Caco-2 (cell line): Measurements from ENCODE around the gene TNNI3K. TPM values are rescaled to one million over a fixed set of nuclear protein-coding genes. Genes with fewer than 3 reads are reported as not detected.

Experiments used
- BruUV-seq: library from RNA; stranded (reverse); fragments of 400-500 nt; replicated peaks from 2 replicates; lab custom pipeline; 2021; lab: Mats Ljungman, UMichigan
- CTCF ChIA-PET: fragments of 300-600 bp; sonication (Branson Sonifier 250); formaldehyde crosslinking; loops from one replicate; lab custom pipeline; 2022; ENCODE audit warnings: antibody characterized with exemption; lab: Charles Lee
- POLR2A ChIA-PET: fragments of 300-600 bp; sonication (Branson Sonifier 250); formaldehyde crosslinking; loops from one replicate; lab custom pipeline; 2022; ENCODE audit warnings: antibody characterized with exemption; lab: Charles Lee
- DNase-seq, 2 experiments: peaks; one replicate each; pipeline versions ENCODE4 v3.0.0 to v3.0.0-alpha.2; 2020 to 2022
- H3K27me3 ChIP-seq: replicated peaks from 2 replicates; pipeline ENCODE4 v1.6.0; 2011; ENCODE audit warnings: low read length; ENCODE audit not compliant: control insufficient read depth, insufficient read depth
- H3K36me3 ChIP-seq: 2 replicates; pipeline ENCODE4 v1.5.1; 2011; ENCODE audit warnings: low read length; ENCODE audit not compliant: control insufficient read depth, insufficient read depth
- H3K4me1 ChIP-seq: fragments of 250-450 bp; sonication (Bioruptor Pico); 2 replicates; pipeline ENCODE4 v1.5.1; 2020; ENCODE audit warnings: mild to moderate bottlenecking
- H3K4me3 ChIP-seq: 2 replicates; pipeline ENCODE4 v1.5.1; 2011; ENCODE audit warnings: low read depth, mild to moderate bottlenecking, control low read depth, low read length
- H3K9me3 ChIP-seq: fragments of 250-450 bp; sonication (Bioruptor Pico); 2 replicates; pipeline ENCODE4 v1.5.1; 2020; ENCODE audit warnings: mild to moderate bottlenecking, moderate library complexity
- H3K27ac Mint-ChIP-seq: one replicate; pipeline ENCODE4 v1.8.0; 2022; ENCODE audit warnings: mixed read lengths; ENCODE audit not compliant: unreplicated experiment
- H3K27me3 Mint-ChIP-seq: one replicate; pipeline ENCODE4 v1.8.0; 2022; ENCODE audit warnings: mixed read lengths; ENCODE audit not compliant: insufficient read depth, unreplicated experiment
- H3K36me3 Mint-ChIP-seq: one replicate; pipeline ENCODE4 v1.8.0; 2022; ENCODE audit warnings: mild to moderate bottlenecking, mixed read lengths; ENCODE audit not compliant: insufficient read depth, unreplicated experiment
- H3K4me1 Mint-ChIP-seq: one replicate; pipeline ENCODE4 v1.8.0; 2022; ENCODE audit warnings: low read depth, mixed read lengths; ENCODE audit not compliant: unreplicated experiment
- H3K4me3 Mint-ChIP-seq: one replicate; pipeline ENCODE4 v1.8.0; 2022; ENCODE audit warnings: mild to moderate bottlenecking, moderate library complexity, mixed read lengths; ENCODE audit not compliant: unreplicated experiment
- H3K9me3 Mint-ChIP-seq: one replicate; pipeline ENCODE4 v1.8.0; 2022; ENCODE audit warnings: mixed read lengths; ENCODE audit not compliant: unreplicated experiment
- CTCF ChIP-seq, 2 experiments: fragments of 200-600 bp in 1 of 2; IDR thresholded peaks; 1 replicate in 1 of 2; 2 replicates in 1 of 2; pipeline versions ENCODE4 v1.5.1 to v1.8.0; 2011 to 2022; ENCODE audit warnings: antibody characterized with exemption in 1 of 2, control low read depth in 1 of 2, inconsistent platforms in 1 of 2, low read depth in 1 of 2, low read length in 1 of 2, mild to moderate bottlenecking in 1 of 2, moderate library complexity in 1 of 2; ENCODE audit not compliant: insufficient read depth in 1 of 2, severe bottlenecking in 1 of 2, unreplicated experiment in 1 of 2
- intact Hi-C: fragments of 100-400 bp; cut with micrococcal nuclease; formaldehyde crosslinking; loops from one replicate; pipeline ENCODE4 v1.10.0; 2022; ENCODE audit not compliant: unreplicated experiment
- total RNA-seq: library from RNA; stranded (reverse); gene quantifications from 2 replicates; pipeline ENCODE4 v1.2.3, GENCODE V29; 2022

The TNNI3K gene
- total RNA-seq, 1 experiment from 2014 or later, result not detected

GRCh38 chr1:74434321-74434720, 199.1 kb downstream of the TNNI3K start:
- no peak overlapping the region for H3K4me3 ChIP-seq
- ChIA-PET CTCF (no interaction called here), POLR2A (no interaction called here)
- no peak overlapping the region for H3K27ac Mint-ChIP-seq
- H3K9me3 Mint-ChIP-seq, result no peaks in the 10 kb centered on the region
- H3K36me3 Mint-ChIP-seq, result no peaks in the 10 kb centered on the region
- intact Hi-C loops, result no loop called here
- no peaks in the 10 kb centered on the region for H3K4me1 Mint-ChIP-seq
- no peaks in the 10 kb centered on the region for H3K36me3 ChIP-seq
- no peaks in the 10 kb centered on the region for H3K9me3 ChIP-seq
- DNase-seq, result no peak
- no TSS peak for BruUV-seq
- TF ChIP-seq CTCF (IDR thresholded peaks at IDR 0.05; ENCODE audit: insufficient read depth in 1 of 2, low read depth in 1 of 2, low read length in 1 of 2, severe bottlenecking in 1 of 2, unreplicated experiment in 1 of 2), result no peak
- no peaks in the 10 kb centered on the region for H3K4me1 ChIP-seq
- H3K27me3 ChIP-seq, result no peaks in the 10 kb centered on the region
- H3K27me3 Mint-ChIP-seq, result peaks cover 10% of the 10 kb centered on the region
- no peak overlapping the region for H3K4me3 Mint-ChIP-seq

GRCh38 chr1:74436078-74436477, 200.9 kb downstream of the TNNI3K start:
- H3K36me3 ChIP-seq, result no peaks in the 10 kb centered on the region
- peaks cover 10% of the 10 kb centered on the region for H3K27me3 Mint-ChIP-seq
- BruUV-seq, result no TSS peak
- no peaks in the 10 kb centered on the region for H3K27me3 ChIP-seq
- intact Hi-C loops, result no loop called here
- no peak for TF ChIP-seq CTCF (IDR thresholded peaks at IDR 0.05; ENCODE audit: insufficient read depth in 1 of 2, low read depth in 1 of 2, low read length in 1 of 2, severe bottlenecking in 1 of 2, unreplicated experiment in 1 of 2)
- H3K36me3 Mint-ChIP-seq, result no peaks in the 10 kb centered on the region
- no peaks in the 10 kb centered on the region for H3K4me1 Mint-ChIP-seq
- H3K4me3 Mint-ChIP-seq, result no peak overlapping the region
- H3K9me3 Mint-ChIP-seq, result no peaks in the 10 kb centered on the region
- no peak overlapping the region for H3K4me3 ChIP-seq
- H3K9me3 ChIP-seq, result no peaks in the 10 kb centered on the region
- CTCF ChIA-PET, result no interaction called here
- POLR2A ChIA-PET, result no interaction called here
- no peak for DNase-seq
- H3K27ac Mint-ChIP-seq, result no peak overlapping the region
- H3K4me1 ChIP-seq, result no peaks in the 10 kb centered on the region

- ChIA-PET CTCF (no interaction called here), POLR2A (no interaction called here)
- no peak for TF ChIP-seq CTCF (IDR thresholded peaks at IDR 0.05; ENCODE audit: insufficient read depth in 1 of 2, low read depth in 1 of 2, low read length in 1 of 2, severe bottlenecking in 1 of 2, unreplicated experiment in 1 of 2)
- Histone ChIP-seq H3K36me3 (no peaks in the 10 kb centered on the region), H3K27me3 (no peaks in the 10 kb centered on the region), H3K9me3 (no peaks in the 10 kb centered on the region), H3K4me1 (no peaks in the 10 kb centered on the region), H3K4me3 (no peak overlapping the region)
- H3K9me3 Mint-ChIP-seq, result no peaks in the 10 kb centered on the region
- no peaks in the 10 kb centered on the region for H3K4me1 Mint-ChIP-seq
- DNase-seq, result no peak
- intact Hi-C loops, result no loop called here
- H3K27me3 Mint-ChIP-seq, result peaks cover 10% of the 10 kb centered on the region
- no peaks in the 10 kb centered on the region for H3K36me3 Mint-ChIP-seq
- H3K4me3 Mint-ChIP-seq, result no peak overlapping the region
- no TSS peak for BruUV-seq
- H3K27ac Mint-ChIP-seq, result no peak overlapping the region
These were observed 201.8 kb downstream of the TNNI3K start for GRCh38 chr1:74437035-74437434.
